GM18870 (cell line): ENCODE results near the gene EGFR.

ENCODE experiments used
- ATAC-seq: cut with Tn5 transposase; IDR thresholded peaks from one replicate; pipeline ENCODE4 v1.9.1; 2021; ENCODE audit warnings: moderate library complexity; ENCODE audit not compliant: unreplicated experiment

EGFR gene

DNA sequence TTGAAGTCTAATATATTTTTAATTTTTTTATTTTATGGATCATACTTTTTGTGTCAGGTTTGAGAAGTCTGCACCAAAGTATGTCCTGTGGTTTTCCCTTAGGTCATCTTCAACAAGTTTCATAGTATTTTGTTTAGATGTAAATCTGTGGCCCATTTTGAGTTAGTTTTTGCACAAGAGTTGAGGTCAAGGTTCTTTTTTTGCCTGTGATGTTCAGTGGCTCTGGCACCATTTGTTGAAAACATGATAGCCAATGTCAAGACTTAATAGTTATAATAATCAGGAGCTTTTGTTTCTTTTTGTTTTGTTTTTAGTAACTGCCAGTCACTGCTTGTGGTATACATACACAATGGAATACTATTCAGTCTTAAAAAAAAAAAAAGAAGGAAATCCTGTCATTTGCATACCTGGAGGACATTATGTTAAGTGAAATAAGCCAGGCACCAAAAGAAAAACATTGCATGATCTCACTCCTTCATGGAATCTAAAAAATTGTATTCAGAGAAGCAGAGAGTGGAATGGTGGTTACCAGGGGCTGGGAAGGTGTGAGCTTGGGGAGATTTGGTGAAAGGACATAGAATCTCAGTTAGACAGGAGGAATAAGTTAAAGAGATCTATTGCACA, 61.3 kb downstream of the EGFR start:
- ATAC-seq, result no peak

GRCh38 chr7:55081068-55081467, 62.3 kb downstream of the EGFR start:
- ATAC-seq, result no peak

- no peak for ATAC-seq
These were observed 62.8 kb downstream of the EGFR start for GRCh38 chr7:55081472-55082227.

DNA sequence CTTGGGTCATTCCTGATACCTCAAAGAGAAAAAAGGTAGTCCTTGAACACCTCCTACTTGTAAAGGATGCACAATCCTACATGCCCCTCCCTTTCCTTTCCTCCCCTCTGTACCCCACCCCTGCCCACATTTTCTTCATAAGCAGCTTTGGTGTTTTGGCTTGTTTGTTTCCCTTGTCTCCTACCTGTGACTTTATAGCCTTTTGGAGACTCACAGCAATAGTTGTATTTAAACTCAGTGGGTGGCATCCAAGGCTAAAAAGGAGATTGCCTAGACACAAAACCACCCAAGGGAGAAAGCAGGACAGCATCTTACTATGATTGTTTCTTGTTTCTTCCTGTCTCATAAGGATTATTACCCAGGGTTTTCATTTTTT, 63.4 kb downstream of the EGFR start:
- ATAC-seq, result no peak

GRCh38 chr7:55083206-55083605, 64.4 kb downstream of the EGFR start:
- ATAC-seq, result no peak

- no peak for ATAC-seq
These were observed 65.5 kb downstream of the EGFR start for GRCh38 chr7:55084307-55084706.

- peak; percentile 5 for ATAC-seq
These were observed 66.9 kb downstream of the EGFR start for GRCh38 chr7:55085511-55086412.

- ATAC-seq, result peak; percentile 75
These were observed 67.8 kb downstream of the EGFR start for GRCh38 chr7:55086413-55087201.

- no peak for ATAC-seq
These were observed 68.7 kb downstream of the EGFR start for GRCh38 chr7:55087521-55087961.

GRCh38 chr7:55088107-55088506, 69.3 kb downstream of the EGFR start:
- ATAC-seq, result no peak

- ATAC-seq, result no peak
These were observed 69.8 kb downstream of the EGFR start for GRCh38 chr7:55088620-55089019.

GRCh38 chr7:55092186-55092974, 73.6 kb downstream of the EGFR start:
- ATAC-seq, result no peak

DNA sequence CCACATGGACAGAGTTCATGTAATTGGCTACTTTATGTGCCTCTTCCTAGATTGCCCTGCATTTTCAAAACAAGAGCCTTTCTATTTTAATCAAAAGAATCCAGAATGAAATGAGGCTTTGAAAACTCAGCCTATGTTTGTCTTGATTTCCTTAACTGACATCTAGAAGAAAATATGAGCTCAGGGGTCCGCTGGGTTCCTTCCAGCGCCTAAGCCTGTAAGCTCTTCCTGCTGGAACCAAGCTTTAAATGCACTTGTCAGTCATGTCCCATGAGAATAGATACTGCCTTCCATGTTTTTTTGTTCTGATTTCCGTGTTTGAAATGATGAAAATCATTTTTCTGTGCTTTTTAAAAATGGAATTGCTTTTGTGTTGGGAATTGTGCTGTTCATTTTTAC, 74.2 kb downstream of the EGFR start:
- ATAC-seq, result no peak

DNA sequence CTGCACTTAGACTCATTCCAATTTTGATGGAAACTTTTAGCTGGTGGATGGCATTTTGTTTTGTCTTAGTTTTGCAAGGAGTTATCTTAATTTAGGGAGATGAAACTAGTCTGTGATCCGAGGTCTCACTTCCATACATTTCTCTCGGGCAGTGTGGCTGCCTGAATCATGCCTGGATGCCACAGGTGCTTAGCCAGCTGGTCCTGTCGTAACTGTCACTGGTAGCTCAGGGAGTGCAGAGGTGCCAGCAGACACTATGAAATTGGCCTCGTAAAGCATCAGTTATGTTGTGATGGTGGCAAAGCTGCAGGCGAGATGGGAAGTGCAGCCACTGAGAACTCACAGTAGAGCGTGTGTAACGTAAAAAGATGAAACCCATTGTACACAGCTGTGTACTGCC, 74.9 kb downstream of the EGFR start:
- ATAC-seq, result no peak

DNA sequence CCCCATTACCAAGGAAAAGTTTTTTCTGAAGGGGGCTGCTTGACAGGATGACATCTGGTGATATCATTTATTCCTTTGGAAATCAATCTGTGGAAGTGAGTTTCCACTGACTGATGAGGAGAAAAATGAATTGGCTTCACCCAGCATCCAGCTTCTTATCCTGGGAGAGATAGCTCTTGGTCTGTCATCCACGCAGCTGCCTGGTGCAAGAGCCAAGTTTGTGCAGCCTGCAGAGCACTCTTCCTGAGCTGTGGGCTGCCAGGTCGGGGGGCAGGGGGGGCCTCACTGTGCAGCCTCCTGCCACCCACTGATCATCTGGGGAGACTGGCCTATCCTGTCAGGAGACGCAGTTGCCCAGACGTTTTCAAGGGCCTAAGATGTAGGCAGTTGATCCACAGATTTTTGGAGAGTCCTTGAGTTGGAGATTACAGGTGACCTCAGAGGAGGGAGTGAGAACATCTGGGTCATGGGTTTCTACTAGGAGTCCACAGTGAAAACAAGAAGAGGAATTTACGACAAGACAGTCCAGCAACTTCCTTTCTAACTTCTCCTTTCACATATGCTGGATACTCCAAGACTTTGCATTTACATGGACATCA, 75.4 kb downstream of the EGFR start:
- ATAC-seq, result no peak

- ATAC-seq, result no peak
These were observed 76.9 kb downstream of the EGFR start for GRCh38 chr7:55095672-55096071.

- ATAC-seq, result no peak
These were observed 77.5 kb downstream of the EGFR start for GRCh38 chr7:55096323-55096722.

- ATAC-seq, result no peak
These were observed 78.3 kb downstream of the EGFR start for GRCh38 chr7:55097100-55097499.

DNA sequence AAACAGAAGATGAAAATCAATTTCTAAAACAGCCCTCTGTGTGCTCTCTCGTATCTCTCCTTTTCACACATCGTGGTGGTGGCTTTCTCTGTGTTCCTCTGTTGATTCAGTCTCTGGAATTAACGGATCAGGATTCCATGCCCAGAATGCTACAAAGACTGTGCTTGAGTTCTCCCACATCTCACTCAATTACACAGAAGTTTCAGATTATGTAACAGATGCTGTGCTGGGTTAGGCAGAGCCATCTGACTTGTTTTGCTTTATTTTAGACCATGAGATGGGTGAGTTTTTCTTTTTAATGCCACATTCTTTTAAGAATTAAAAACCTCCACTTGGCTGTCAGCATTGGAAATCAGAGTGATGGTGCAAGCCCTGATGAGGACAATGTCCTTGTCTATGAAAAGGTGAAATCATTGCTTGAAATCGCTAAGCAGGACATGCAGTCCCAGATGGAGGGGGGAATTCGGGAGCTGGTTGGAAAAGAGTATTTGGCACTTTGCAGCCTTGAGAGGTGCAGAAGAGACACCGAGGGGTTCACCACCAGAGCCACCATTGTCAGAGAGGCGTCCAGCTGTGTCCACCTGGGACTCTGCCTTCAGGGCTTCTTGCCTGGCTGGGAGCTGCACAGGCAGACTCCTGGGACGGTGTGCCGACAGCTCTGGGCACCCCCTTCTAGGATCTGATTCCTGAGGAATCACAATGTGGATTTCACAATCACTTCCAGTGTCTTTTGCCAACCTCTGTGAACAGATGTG, 80.4 kb downstream of the EGFR start:
- ATAC-seq, result no peak
